Measurements from ENCODE around the gene NLRP5.

- TF ChIP-seq EZH2 (IDR thresholded peaks at IDR 0.05; ENCODE audit: insufficient read depth, poor library complexity, severe bottlenecking) (no peak), EZH2phosphoT487 (IDR thresholded peaks at IDR 0.05; ENCODE audit: insufficient read depth, low read depth) (no peak)
Measured at GRCh38 chr19:56107626-56108351, 121.2 kb downstream of the NLRP5 start.

All from GM23248 (cell line).